ENCODE data around the gene PTGIS.
"Not testable (repeated sequence)": the region's sequence is repeated elsewhere in the genome, so short reads cannot be mapped to it uniquely, and the experiment has no call there.

Gene PTGIS

GRCh38 chr20:49579874-49580812 lies 12.2 kb upstream of the PTGIS start:
- no peak for DNase-seq (ENCODE audit: low read depth)

- no peak for DNase-seq (ENCODE audit: low read depth)
Measured at GRCh38 chr20:49579195-49579594, 11.3 kb upstream of the PTGIS start.

GRCh38 chr20:49578436-49578835 lies 10.5 kb upstream of the PTGIS start:
- no peak for DNase-seq (ENCODE audit: low read depth)

GRCh38 chr20:49575551-49576060 lies 7.7 kb upstream of the PTGIS start:
- DNase-seq (ENCODE audit: low read depth), result no peak

- DNase-seq (ENCODE audit: low read depth), result no peak
Measured at GRCh38 chr20:49573900-49574416, 6.0 kb upstream of the PTGIS start.

GRCh38 chr20:49572857-49573256 lies 4.9 kb upstream of the PTGIS start:
- no peak for DNase-seq (ENCODE audit: low read depth)

GRCh38 chr20:49571553-49571835 lies 3.6 kb upstream of the PTGIS start:
- DNase-seq (ENCODE audit: low read depth), result no peak

GRCh38 chr20:49570828-49571552 lies 3.1 kb upstream of the PTGIS start:
- no peak for DNase-seq (ENCODE audit: low read depth)

- DNase-seq (ENCODE audit: low read depth), result no peak
Measured at GRCh38 chr20:49570161-49570827, 2.4 kb upstream of the PTGIS start.

- no peak for DNase-seq (ENCODE audit: low read depth)
Measured at GRCh38 chr20:49569411-49570115, 1.6 kb upstream of the PTGIS start.

- no peak for DNase-seq (ENCODE audit: low read depth)
Measured at GRCh38 chr20:49568278-49569151, 578 bp upstream of the PTGIS start.

- no peak for DNase-seq (ENCODE audit: low read depth)
Measured at GRCh38 chr20:49566401-49567364, 1.3 kb downstream of the PTGIS start.

- DNase-seq (ENCODE audit: low read depth), result not testable (repeated sequence)
Measured at GRCh38 chr20:49564991-49565390, 2.9 kb downstream of the PTGIS start.

- no peak for DNase-seq (ENCODE audit: low read depth)
Measured at GRCh38 chr20:49563015-49563980, 4.6 kb downstream of the PTGIS start.

- no peak for DNase-seq (ENCODE audit: low read depth)
Measured at GRCh38 chr20:49562311-49563014, 5.5 kb downstream of the PTGIS start.

GRCh38 chr20:49561806-49562205 lies 6.1 kb downstream of the PTGIS start:
- no peak for DNase-seq (ENCODE audit: low read depth)

- no peak for DNase-seq (ENCODE audit: low read depth)
Measured at GRCh38 chr20:49561256-49561655, 6.7 kb downstream of the PTGIS start.

- no peak for DNase-seq (ENCODE audit: low read depth)
Measured at GRCh38 chr20:49560646-49561045, 7.3 kb downstream of the PTGIS start.
